ENCODE data around the gene DOCK10.

The DOCK10 gene

DNA sequence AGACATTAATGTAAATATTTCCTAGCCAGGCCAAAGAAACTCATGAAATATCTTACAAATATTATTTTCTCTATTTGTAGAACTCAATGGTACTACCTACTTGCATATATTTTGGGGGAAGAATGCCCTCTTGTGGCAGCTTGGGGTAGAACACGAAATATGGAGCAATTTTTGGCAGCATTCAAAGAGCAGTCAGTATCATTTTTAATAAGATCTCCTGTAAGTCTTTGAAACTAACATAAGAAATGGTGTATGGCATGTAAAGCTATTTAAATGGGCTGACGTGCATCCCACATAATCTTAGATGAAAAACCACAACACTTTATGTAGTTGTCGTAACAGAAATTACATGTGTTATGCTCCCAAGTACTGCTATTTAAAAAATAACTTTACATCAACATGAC is 263.8 kb downstream of the DOCK10 start:
- DNase-seq (ENCODE audit: low read depth, low spot score): peak; percentile 33

DNA sequence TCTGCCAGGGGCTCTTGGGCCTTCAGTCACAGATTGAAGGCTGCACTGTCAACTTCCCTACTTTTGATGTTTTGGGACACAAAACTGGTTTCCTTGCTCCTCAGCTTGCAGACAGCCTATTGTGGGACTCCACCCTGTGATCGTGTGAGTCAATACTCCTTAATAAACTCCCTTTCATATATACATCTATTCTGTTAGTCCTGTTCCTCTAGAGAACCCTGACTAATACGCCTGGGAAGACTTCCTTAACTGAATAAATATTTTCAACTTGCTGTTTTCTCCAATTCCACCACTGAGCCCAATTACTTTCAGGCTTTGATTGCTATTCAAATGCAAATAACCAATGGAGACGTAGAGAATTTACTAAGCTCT is 264.7 kb downstream of the DOCK10 start:
- no peak for DNase-seq (ENCODE audit: low read depth, low spot score)

DNA sequence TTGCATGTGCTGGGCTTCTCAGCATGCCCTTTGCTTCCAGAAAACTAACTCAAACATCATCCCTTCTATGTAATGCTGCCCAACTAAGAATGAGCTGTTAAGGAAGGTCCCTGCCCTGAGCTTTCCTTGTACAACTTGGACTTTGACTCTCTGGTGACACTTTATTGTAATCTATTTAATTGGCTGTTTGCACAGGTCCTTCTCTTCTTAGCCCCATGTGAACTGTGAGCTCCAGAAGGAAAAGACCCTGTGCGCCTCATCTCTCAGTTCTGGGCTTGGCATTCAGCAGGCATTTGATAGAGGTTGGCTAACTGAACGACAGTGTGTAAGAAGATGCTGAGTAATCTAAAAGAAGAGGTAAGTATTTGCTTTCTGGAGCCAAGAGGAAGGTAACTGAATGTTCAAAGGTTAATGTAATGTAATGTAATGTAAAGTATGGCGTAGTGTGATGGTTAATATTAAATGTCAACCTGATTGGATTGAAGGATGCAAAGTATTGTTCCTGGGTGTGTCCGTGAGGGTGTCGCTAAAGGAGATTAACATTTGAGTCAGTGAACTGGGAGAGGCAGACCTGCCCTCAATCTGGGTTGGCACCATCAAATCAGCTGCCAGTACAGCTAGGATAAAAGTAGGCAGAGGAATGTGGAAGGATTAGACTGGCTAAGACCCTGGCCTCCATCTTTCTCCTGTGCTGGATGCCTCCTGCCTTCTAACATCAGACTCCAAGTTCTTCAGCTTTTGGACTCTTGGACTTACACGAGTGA is 265.3 kb downstream of the DOCK10 start:
- DNase-seq (ENCODE audit: low read depth, low spot score): no peak

DNA sequence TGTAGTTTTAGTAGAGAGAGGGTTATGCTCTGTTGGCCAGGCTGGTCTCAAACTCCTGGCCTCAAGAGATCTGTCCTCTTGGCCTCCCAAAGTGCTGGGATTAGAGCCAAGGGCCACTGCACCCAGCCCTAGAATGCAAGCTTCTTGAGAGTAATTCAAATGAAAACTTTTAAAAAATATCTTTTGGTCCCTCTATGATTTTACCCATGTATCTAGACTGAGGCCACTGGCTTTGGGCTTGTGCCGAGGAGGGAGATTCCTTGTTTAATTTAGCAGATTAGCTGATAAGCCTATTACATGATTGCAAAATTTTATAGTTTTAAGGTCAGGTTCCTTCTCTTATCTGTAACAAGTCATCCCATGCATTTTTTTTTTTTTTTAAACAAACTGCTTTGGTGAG is 266.6 kb downstream of the DOCK10 start:
- no peak for DNase-seq (ENCODE audit: low read depth, low spot score)

DNA sequence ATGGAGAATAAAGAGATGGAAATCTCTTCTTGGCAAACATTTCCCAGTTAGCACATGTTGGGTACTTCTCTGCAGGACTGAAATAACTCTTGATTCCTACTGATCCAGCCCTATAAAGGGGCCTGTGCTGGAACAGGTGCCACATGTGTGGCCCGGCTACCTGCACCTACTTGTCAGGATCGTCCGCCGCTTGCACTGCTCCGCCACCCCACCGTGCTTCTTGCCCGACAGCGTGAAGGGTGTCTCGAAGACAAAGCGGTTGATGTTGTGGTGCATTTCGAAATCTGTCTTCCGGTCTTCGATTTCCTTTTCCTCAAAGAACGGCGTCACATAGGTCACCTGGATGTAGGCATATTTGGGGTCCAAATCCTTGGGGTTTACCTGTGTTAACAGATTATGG is 267.5 kb downstream of the DOCK10 start:
- no peak for DNase-seq (ENCODE audit: low read depth, low spot score)

DNA sequence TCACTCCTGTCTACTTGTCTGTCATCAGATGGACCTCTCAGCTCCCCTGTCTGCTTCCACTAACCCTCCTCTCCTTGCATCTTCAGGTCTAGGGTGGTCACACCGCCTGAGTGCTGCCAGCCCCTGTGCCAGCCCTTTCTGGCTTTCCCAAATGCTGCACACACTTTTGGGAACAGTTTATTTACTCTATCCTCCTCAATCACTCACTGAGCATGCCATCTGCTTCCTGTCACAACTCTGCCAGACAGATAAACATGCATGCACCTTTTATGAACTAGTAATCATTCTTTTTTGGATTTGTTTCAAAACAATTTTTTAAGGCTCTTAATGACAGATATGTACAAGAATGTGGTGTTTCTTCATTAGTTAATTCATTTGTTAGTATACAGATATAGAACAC is 269.8 kb downstream of the DOCK10 start:
- DNase-seq (ENCODE audit: low read depth, low spot score): no peak

DNA sequence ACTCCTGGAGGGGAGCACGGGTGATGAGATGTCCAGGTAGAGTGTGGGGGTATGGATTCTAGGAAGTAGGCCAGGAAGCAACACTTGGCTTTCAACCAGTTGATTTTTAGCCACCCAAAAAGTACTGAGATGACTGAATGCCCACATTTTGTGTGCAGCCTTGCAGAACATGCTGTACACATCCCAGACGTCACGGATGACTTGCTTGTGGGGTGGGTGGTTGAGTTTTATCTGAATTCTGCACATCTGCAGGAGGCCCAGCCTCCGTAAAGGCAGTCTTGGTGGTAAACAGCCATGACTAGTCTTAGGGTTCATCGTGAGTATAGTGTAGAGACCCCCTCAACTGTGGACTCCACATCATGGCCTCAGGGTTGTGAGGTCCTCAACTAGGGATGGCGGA is 272.8 kb downstream of the DOCK10 start:
- DNase-seq (ENCODE audit: low read depth, low spot score): no peak

DNA sequence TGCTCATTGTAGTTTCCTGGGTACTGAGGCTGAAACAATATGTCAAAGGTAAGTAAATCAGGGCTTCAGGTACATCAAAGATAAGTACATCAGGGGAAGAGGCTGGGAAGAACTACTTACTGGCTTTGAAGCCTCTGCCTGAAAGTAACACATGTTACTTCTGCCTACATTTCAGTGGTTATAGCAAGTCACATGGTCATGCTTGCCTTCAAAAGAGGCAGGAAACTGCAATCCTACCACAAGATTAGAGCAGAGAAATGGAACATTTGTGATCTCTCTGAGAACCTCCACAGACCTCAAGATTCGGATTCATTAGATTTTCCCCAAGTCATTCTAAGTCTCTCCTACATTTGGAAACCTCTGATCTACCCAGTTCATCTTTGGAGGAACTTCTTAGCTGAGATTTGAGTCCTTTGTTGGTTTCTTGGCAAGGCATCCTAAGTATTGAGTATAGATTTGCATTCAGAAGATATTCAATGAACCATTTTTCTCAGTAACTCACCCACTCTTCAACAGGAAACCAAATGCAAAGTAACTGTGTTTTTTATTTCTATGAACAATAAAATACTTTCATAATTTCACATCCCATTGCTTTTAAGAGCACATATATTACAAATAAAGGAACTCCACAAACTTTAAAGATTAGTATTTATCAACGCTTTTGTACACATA is 277.6 kb downstream of the DOCK10 start:
- DNase-seq (ENCODE audit: low read depth, low spot score): no peak

DNA sequence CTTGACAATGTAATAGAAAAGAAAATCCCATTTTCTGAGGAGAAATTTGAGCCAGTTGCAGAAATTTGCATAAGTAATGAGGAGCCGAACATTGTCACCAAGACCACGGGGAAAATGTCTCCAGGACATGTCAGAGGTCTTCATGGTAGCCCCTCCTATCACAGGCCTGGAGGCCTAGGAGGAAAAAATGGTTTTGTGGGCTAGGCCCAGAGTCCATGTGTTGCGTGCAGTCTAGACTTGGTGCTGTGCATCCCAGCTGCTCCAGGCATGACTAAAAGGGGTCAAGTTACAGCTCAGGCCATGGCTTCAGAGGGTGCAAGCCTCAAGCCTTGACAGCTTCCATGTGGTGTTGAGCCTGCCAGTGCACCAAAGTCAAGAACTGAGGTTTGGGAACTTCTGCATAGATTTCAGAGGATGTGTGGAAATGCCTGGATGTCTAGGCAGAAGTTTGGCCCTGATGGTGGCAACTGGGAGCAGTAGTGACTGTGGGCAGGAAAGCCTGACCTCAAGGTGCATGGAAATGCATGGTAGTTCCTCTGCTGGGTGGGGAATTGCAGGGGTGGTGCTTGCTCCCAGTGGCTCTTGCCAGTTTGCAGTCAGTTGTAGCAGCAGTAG is 284.2 kb downstream of the DOCK10 start:
- DNase-seq (ENCODE audit: low read depth, low spot score): no peak

DNA sequence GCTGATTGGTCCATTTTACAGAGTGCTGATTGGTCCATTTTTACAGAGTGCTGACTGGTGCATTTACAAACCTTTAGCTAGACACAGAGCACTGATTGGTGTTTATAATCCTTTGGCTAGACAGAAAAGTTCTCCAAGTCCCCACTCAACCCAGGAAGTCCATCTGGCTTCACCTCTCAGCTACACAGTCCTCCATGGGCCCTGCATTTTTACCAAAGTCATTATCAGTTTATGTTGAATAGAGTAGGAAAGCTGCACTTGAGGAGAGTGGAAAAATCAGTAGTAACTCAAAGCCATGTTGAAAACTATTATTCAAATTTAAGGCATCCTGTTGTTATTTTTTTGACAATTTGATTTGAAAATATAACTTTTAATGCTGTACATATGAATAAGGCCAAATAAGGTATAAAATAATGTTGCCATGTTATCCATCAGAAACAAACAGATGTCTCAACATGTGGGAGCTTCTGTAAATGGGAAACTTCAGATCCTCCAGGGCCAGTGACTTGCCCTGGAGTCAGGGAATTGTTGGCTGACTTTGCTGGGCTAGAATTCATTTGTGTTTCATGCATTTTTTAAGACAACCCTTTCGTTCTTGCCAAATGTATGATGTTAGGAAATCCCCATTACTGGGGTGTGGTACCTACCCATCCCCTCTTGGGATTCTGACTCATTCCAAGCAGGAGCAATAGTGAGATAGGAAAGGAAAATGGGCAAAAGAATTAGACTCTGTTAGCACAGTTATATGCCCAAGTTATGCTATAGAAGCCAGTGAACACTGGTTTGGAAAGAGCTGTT is 288.3 kb downstream of the DOCK10 start:
- no peak for DNase-seq (ENCODE audit: low read depth, low spot score)

DNA sequence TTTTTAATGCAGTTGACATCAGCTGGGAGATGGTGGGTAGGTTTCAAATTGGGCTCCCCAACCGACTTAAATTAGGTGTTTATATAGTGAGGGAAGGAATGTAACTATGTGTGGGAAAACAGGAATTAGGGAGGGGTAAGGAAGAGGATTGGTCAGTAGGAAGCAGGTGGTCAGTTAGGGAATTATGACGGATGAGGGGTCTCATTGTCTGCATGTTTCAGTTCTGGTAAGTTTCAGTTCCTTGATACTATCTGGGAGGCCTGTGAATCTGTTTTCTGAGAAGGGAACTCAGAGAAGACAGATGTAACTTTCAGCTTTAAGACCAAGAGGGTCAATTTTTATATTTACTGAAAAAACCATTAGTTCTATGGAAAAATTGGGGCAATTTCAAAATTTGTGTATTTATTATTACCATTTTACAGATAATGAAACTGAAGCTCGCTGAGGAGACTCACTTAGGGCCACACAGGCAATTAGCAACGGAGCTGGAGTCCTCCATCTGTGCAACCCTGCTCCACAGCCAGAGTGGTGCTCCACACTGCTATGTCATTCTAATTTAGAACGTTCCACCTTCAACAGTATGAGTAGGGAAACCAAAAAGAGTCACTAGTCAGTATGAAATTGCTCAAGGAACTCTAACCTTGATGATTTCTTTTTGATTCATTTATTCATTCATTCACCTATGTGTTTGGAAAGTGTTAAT is 290.1 kb downstream of the DOCK10 start:
- no peak for DNase-seq (ENCODE audit: low read depth, low spot score)

DNA sequence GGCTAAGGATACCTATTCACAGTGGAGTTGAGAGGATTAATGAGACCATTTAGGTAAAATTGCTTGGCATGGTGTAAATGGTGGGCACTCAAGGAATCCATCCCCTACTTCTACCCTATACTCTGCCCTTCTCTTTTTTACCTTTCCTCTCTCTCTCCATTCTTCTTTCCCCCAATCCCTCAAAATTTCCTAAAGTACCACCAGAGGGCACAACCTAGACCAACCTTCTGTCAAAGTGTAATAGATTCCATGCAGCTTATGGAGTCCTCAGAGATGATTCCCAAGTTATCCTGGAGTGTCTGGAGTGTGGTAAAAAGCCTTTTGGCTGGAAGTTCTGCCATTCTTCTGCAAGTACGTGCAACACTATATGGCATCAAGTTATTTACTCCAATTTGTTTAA is 293.1 kb downstream of the DOCK10 start:
- no peak for DNase-seq (ENCODE audit: low read depth, low spot score)

DNA sequence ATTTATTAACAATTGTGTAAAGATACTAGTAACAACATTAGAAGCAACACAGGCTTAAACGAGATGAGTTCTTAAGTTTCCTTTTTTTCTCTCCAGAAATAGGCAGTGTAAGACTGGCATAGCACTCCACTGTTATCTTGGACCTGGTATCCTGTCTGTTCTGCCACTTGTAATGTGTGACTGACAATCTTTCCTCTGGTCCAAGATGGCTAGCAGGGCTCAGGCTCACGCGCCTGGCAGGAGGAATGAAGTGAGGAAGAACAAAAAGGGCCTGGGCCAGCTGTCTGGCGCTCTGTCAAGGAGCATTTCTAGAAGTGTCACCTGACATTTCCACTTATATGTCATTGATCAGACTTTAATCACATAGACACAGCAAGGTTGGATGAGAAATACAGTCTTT is 294.5 kb downstream of the DOCK10 start:
- no peak for DNase-seq (ENCODE audit: low read depth, low spot score)

DNA sequence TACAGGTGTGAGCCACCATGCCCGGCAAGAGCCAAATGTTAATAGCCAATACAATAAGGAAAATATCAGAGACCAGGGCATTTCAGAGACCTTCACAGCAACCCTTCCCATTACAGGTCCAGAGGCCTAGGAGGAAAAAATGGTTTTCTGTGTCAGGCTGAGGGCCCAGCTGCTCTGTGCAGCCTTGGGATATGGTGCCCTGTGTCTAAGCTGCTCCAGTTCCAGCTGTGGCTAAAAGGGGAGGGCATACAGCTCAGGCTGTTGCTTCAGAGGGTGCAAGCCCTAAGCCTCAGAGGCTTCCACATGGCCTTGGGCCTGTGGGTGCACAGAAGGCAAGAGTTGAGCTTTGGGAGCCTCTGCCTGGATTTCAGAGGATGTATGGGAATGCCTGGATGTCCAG is 306.0 kb downstream of the DOCK10 start:
- no peak for DNase-seq (ENCODE audit: low read depth, low spot score)

DNA sequence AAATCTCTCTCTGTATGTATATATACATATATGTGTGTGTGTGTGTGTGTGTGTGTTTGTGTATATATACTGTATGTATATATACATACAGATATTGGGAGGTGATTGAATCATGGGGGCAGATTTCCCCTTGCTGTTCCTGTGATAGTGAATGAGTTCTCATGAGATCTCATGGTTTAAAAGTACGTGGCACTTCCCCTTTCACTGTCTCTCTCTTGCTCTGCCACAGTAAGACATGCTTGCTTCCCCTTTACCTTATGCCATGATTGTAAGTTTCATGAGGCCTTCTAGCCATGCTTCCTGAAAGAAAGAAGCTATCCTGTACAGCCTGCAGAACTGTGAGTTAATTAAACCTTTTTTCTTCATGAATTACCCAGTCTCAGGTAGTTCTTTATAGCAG is 307.3 kb downstream of the DOCK10 start:
- DNase-seq (ENCODE audit: low read depth, low spot score): no peak

DNA sequence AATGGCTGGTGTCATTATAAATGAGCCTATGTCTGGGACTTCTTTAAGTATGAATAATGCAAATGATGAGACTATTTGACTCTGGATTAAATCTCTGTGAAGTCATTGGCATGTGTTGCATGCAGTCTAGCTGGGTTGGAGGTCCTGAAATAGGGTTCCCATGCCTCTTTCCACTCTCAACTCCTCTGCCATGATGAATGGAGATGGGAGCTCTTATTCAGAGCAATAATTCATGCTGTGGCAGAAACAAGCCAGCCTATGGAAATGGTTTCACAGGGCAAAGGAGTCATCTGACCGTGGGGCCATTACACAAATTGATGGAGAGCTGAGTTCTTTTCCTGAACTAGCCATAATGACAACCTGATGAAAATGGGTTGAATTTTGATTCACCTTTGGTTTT is 310.6 kb downstream of the DOCK10 start:
- no peak for DNase-seq (ENCODE audit: low read depth, low spot score)

DNA sequence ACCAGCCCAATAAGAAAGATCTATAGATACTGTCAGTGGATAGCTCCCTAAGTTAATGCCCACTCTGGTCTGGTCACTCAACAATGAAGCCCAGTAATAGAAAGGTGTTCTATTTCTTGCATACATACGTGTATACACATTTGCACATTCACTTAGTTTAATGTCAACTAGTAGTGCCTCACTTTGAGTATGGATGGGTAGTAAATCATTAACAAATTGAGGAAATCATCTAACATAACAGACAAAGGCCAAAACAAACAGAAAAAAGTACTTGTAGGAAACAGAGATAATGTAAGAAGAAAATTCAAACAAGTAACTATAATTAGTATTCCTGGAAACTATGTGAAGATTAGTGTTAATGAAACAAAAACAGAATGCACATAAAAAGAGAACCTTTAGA is 312.8 kb downstream of the DOCK10 start:
- DNase-seq (ENCODE audit: low read depth, low spot score): no peak

DNA sequence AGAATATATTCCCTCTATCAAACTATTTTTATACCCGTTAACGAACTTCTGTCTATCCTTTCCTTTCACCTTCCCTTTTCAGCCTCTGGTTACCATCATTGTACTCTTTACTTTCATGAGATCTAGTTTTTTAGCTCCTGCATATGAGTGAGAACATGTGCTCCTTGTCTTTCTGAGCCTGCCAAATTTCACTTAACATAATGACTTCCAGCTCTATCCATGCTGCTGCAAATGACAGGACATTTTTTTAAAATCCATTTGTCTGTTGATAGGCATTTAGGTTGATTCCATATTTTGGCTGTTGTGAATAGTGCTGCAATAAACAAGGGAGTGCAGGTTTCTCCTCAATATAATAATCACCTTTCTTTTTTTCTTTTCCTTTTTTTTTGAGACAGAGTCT is 317.9 kb downstream of the DOCK10 start:
- no peak for DNase-seq (ENCODE audit: low read depth, low spot score)

DNA sequence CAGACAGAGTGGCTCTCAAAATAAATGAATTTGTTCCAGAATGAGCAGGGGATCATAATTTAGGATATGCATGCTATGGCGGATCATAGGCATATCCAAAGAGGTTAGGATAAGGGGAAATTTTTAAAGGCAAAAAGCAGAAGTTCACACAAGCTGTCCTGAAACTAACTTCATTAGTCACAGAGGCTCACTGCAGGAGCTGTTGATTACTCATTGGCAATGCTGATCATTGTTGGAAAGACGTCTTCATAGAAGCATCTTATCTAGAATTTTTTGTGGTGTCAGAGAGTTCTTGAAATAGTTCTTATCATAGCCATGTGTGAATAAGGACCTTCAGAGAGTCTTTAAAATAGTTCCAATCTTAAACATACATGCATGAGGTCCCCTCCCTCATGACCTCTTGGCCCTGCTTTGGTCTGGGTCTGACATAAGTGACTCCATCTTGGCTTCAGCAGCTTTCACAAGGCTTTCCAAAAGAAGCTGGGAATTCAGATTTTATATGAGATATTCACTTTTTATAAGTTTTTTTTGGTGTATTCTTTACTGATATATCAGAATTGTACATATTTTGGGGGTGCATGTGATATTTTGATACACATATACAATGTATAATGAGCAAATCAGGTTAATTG is 318.6 kb downstream of the DOCK10 start:
- DNase-seq (ENCODE audit: low read depth, low spot score): no peak

DNA sequence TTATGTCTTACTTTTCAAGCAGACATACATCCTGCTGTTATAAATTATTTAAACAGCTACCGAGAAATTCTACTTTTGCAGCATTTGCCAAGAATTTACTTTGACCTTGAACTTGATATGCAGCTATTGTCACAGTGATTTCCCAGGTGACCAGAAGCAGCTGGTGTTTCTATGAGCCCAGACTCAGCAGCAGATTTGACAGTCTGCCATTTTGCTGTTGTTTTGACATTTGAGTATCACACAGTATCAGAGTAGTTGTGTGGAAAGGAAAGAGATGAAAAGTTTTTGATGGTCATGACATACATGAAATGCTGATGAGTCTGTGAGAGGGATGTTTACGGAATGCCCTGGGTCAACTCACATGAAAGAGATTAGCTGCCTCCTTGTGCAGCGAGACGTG is 319.5 kb downstream of the DOCK10 start:
- no peak for DNase-seq (ENCODE audit: low read depth, low spot score)

DNA sequence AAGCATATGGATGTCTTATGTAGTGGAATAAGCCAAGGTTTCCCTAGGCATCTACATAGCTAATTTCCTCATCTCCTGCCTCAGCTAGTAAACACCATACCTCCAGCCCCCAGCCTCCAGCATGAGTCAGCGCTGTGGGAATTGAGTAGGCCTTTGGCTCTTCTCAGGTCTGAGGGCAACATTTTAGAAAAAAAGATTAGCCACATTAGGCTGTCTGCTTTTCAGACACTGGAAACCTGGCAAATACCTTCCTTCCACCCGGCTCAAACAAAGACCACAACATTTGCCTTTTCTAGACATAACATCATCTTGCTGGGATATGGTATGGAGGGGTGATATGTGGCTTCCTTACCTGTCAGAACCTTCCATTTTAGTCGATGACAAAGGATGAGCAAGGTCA is 320.0 kb downstream of the DOCK10 start:
- no peak for DNase-seq (ENCODE audit: low read depth, low spot score)

Measured in smooth muscle cell of the brain vasculature (primary cell).